GM12801 (cell line): ENCODE data around the gene PPFIBP2.

Experiments
- CTCF ChIP-seq: IDR thresholded peaks from one replicate; pipeline ENCODE4 v1.5.1; 2011; ENCODE audit warnings: control low read depth; ENCODE audit not compliant: insufficient read length; ENCODE audit errors: extremely low read depth

The PPFIBP2 gene

GRCh38 chr11:7546324-7546791 is 32.6 kb downstream of the PPFIBP2 start:
- no peak for TF ChIP-seq CTCF

- no peak for TF ChIP-seq CTCF
Measured at GRCh38 chr11:7547687-7548086, 33.9 kb downstream of the PPFIBP2 start.

GRCh38 chr11:7548659-7549274 is 35.0 kb downstream of the PPFIBP2 start:
- TF ChIP-seq CTCF = no peak

GRCh38 chr11:7549681-7550080 is 35.9 kb downstream of the PPFIBP2 start:
- TF ChIP-seq CTCF = no peak

- TF ChIP-seq CTCF = no peak
Measured at GRCh38 chr11:7551571-7551970, 37.8 kb downstream of the PPFIBP2 start.

GRCh38 chr11:7552666-7553065 is 38.9 kb downstream of the PPFIBP2 start:
- TF ChIP-seq CTCF = no peak

GRCh38 chr11:7555052-7555699 is 41.4 kb downstream of the PPFIBP2 start:
- no peak for TF ChIP-seq CTCF
